Cardiac fibroblast (primary cell): ENCODE data around the gene MSLN.

ENCODE experiments used
- DNase-seq, 2 donors: peaks; one replicate each; pipeline versions ENCODE4 v3.0.0 to v3.0.0-alpha.2; 2010; ENCODE audit warnings: low read depth in 2 of 2
- H3K4me3 ChIP-seq, 2 donors: replicated peaks in 1 of 2; 1 replicate in 1 of 2; 2 replicates in 1 of 2; pipeline ENCODE4 v1.5.1; 2011; ENCODE audit warnings: low read depth in 2 of 2, low read length in 2 of 2, mild to moderate bottlenecking in 2 of 2, moderate library complexity in 1 of 2
- CTCF ChIP-seq: IDR thresholded peaks from one replicate; pipeline ENCODE4 v1.5.1; 2011; ENCODE audit warnings: low read depth, mild to moderate bottlenecking, low read length, inconsistent platforms

MSLN gene

GRCh38 chr16:766820-767640 lies 6.5 kb downstream of the MSLN start:
- no peak overlapping the region for H3K4me3 ChIP-seq
- no peak for DNase-seq
- TF ChIP-seq CTCF: no peak

GRCh38 chr16:767743-768235 lies 7.3 kb downstream of the MSLN start:
- DNase-seq: no peak
- no peak for TF ChIP-seq CTCF
- no peak overlapping the region for H3K4me3 ChIP-seq

GRCh38 chr16:768428-768827 lies 7.9 kb downstream of the MSLN start:
- DNase-seq: no peak
- no peak overlapping the region for H3K4me3 ChIP-seq
- TF ChIP-seq CTCF: no peak

- no peak for TF ChIP-seq CTCF
- no peak overlapping the region for H3K4me3 ChIP-seq
- no peak for DNase-seq
These were observed 8.8 kb downstream of the MSLN start for GRCh38 chr16:769184-769784.

DNA sequence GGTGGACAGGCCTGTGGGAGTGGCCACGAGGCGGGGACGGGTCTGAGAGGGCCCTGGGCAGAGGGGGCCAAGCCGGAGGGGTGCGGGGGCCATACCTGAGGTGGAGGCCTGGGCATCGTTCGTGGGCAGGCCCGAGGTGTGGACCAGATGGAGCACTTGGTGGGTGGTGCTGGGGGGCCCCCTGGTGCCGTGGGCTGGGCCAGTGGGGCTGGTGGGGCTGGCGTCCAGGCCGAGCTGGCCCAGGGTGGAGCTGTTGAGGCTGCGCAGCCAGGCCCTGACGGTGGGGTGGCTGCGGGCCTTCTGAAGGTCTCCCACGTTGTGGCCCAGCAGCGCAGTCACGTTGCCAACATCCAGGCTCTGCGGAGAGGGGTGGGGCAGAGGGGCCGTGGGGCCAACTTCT lies 9.4 kb downstream of the MSLN start:
- H3K4me3 ChIP-seq: no peak overlapping the region
- no peak for DNase-seq
- no peak for TF ChIP-seq CTCF

DNA sequence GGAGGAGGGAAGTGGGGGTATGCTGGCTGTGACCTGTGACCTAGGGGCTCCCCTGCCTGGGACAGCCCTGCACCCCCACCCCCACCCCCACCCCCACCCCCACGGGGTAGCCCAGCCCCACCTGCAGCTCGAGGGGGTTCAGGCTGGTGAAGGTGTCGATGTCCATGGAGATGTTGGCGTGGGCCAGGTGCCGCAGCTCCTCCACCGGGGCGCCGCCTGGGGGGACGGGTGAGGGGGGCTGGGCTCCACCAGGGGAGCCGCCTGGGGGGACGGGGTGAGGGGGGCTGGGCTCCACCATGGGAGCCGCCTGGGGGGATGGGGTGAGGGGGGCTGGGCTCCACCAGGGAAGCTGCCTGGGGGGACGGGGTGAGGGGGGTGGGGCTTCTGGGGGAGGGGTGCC lies 9.9 kb downstream of the MSLN start:
- TF ChIP-seq CTCF: no peak
- DNase-seq: no peak
- H3K4me3 ChIP-seq: no peak overlapping the region
